Muscle of leg (tissue), 11 donors: ENCODE measurements around the gene RBM24. TPM values are rescaled to one million over a fixed set of nuclear protein-coding genes. Genes with fewer than 3 reads are reported as not detected.
A peak's percentile ranks its signal among the peaks of the same experiment; 100 is the strongest.

Experiments
- DNase-seq: peaks from one replicate; pipeline ENCODE4 v3.0.0; 2013
- H3K27ac ChIP-seq: one replicate; pipeline ENCODE4 v1.5.1; 2013; ENCODE audit warnings: mild to moderate bottlenecking, low read length, control low read depth
- H3K27me3 ChIP-seq: one replicate; pipeline ENCODE4 v1.6.1; 2013; ENCODE audit warnings: low read length; ENCODE audit not compliant: control insufficient read depth, insufficient read depth
- H3K36me3 ChIP-seq: one replicate; pipeline ENCODE4 v1.6.1; 2013; ENCODE audit warnings: low read length; ENCODE audit not compliant: control insufficient read depth, insufficient read depth
- H3K4me1 ChIP-seq: one replicate; pipeline ENCODE4 v1.6.1; 2013; ENCODE audit warnings: low read length; ENCODE audit not compliant: control insufficient read depth, insufficient read depth
- H3K4me3 ChIP-seq: one replicate; pipeline ENCODE4 v1.5.1; 2013; ENCODE audit warnings: low read length, control low read depth
- H3K9me3 ChIP-seq: replicated peaks from 2 replicates; pipeline ENCODE4 v1.6.1; 2013; ENCODE audit warnings: low read depth, low read length; ENCODE audit not compliant: control insufficient read depth
- WGBS: methylation state at CpG from one replicate; pipeline ENCODE4 v1.1.5; 2013; ENCODE audit warnings: missing lambda C conversion rate; ENCODE audit not compliant: insufficient coverage; 5-methylcytosine and 5-hydroxymethylcytosine counted together
- polyA plus RNA-seq, 8 donors: library from polyadenylated mRNA; unstranded; fragments of 120-200 nt; gene quantifications; one replicate each; pipeline versions ENCODE4 v1.2.1 to v1.2.3, GENCODE V29; 2013; ENCODE audit warnings: inconsistent platforms in 1 of 8, low replicate concordance in 1 of 8; ENCODE audit not compliant: insufficient read length in 8 of 8, insufficient read depth in 1 of 8
- total RNA-seq: library from RNA; stranded (reverse); fragments of 120-200 nt; gene quantifications from one replicate; pipeline ENCODE4 v1.2.4, GENCODE V29; 2013

RBM24 gene
- total and polyA plus RNA-seq, 9 donors: 157 to 307 (median 221) TPM

- peak; percentile 87 for DNase-seq
These were observed 540 bp upstream of the RBM24 start for GRCh38 chr6:17280552-17281090.

GRCh38 chr6:17281497-17282481 lies 628 bp downstream of the RBM24 start:
- DNase-seq: peak; percentile 69
- H3K27ac ChIP-seq: peak overlapping the region; percentile 95
- H3K9me3 ChIP-seq: no peaks in the 10 kb centered on the region
- peaks cover 12% of the 10 kb centered on the region for H3K36me3 ChIP-seq
- H3K4me1 ChIP-seq: peaks cover 10% of the 10 kb centered on the region
- H3K4me3 ChIP-seq: peak overlapping the region; percentile 83
- H3K27me3 ChIP-seq: peaks cover 11% of the 10 kb centered on the region
- WGBS: under 1% methylated on average over 75 of the region's 77 CpGs

More at GRCh38 chr6:17280552-17281090, 540 bp upstream of the RBM24 start:
- under 1% methylated on average over 48 of the region's 55 CpGs for WGBS
- Histone ChIP-seq H3K9me3 (no peaks in the 10 kb centered on the region), H3K4me1 (peaks cover 10% of the 10 kb centered on the region), H3K27me3 (peaks cover 11% of the 10 kb centered on the region), H3K27ac (peak overlapping the region; percentile 94), H3K36me3 (peaks cover 8% of the 10 kb centered on the region), H3K4me3 (peak overlapping the region; percentile 83)

GRCh38 chr6:17283074-17283473 lies 1.9 kb downstream of the RBM24 start:
- no CpG with 5 or more reads among the region's 4 CpGs for WGBS
- H3K27ac ChIP-seq: peak overlapping the region; percentile 77
- H3K36me3 ChIP-seq: peaks cover 20% of the 10 kb centered on the region
- peaks cover 10% of the 10 kb centered on the region for H3K4me1 ChIP-seq
- peak overlapping the region; percentile 83 for H3K4me3 ChIP-seq
- peaks cover 11% of the 10 kb centered on the region for H3K27me3 ChIP-seq
- no peaks in the 10 kb centered on the region for H3K9me3 ChIP-seq
- DNase-seq: no peak

GRCh38 chr6:17289630-17290061 lies 8.5 kb downstream of the RBM24 start:
- Histone ChIP-seq H3K27me3 (no peaks in the 10 kb centered on the region), H3K4me1 (peaks cover 11% of the 10 kb centered on the region), H3K27ac (peak overlapping the region; percentile 87), H3K36me3 (peaks cover 32% of the 10 kb centered on the region), H3K4me3 (peak overlapping the region; percentile 31), H3K9me3 (no peaks in the 10 kb centered on the region)
- peak; percentile 89 for DNase-seq
- 64% methylated on average over 11 of the region's 13 CpGs for WGBS

- peaks cover 11% of the 10 kb centered on the region for H3K4me1 ChIP-seq
- peak overlapping the region; percentile 31 for H3K4me3 ChIP-seq
- peak; percentile 82 for DNase-seq
These were observed 10.6 kb downstream of the RBM24 start for GRCh38 chr6:17291778-17292177.

GRCh38 chr6:17292600-17293133 lies 11.5 kb downstream of the RBM24 start:
- H3K27ac ChIP-seq: peak overlapping the region; percentile 83
- peaks cover 11% of the 10 kb centered on the region for H3K4me1 ChIP-seq
- H3K4me3 ChIP-seq: no peak overlapping the region
- H3K36me3 ChIP-seq: peaks cover 17% of the 10 kb centered on the region
- no peaks in the 10 kb centered on the region for H3K9me3 ChIP-seq
- peak; percentile 39 for DNase-seq
- no peaks in the 10 kb centered on the region for H3K27me3 ChIP-seq
- no CpG with 5 or more reads among the region's 5 CpGs for WGBS

More at GRCh38 chr6:17291778-17292177, 10.6 kb downstream of the RBM24 start:
- Histone ChIP-seq H3K9me3 (no peaks in the 10 kb centered on the region), H3K36me3 (peaks cover 21% of the 10 kb centered on the region), H3K27ac (peak overlapping the region; percentile 83), H3K27me3 (no peaks in the 10 kb centered on the region)
- WGBS: 57% methylated on average over 15 of the region's 17 CpGs

- H3K9me3 ChIP-seq: no peaks in the 10 kb centered on the region
- no peak overlapping the region for H3K4me3 ChIP-seq
- no peak overlapping the region for H3K27ac ChIP-seq
- no peak for DNase-seq
- peaks cover 11% of the 10 kb centered on the region for H3K4me1 ChIP-seq
- peaks cover 13% of the 10 kb centered on the region for H3K36me3 ChIP-seq
- no CpG with 5 or more reads among the region's 1 CpG for WGBS
- no peaks in the 10 kb centered on the region for H3K27me3 ChIP-seq
These were observed 12.2 kb downstream of the RBM24 start for GRCh38 chr6:17293395-17293794.

GRCh38 chr6:17297271-17298080 lies 16.3 kb downstream of the RBM24 start:
- no CpG with 5 or more reads among the region's 3 CpGs for WGBS
- H3K9me3 ChIP-seq: no peaks in the 10 kb centered on the region
- peaks cover 7% of the 10 kb centered on the region for H3K4me1 ChIP-seq
- H3K27ac ChIP-seq: no peak overlapping the region
- H3K36me3 ChIP-seq: peaks cover 6% of the 10 kb centered on the region
- no peaks in the 10 kb centered on the region for H3K27me3 ChIP-seq
- peak; percentile 80 for DNase-seq
- H3K4me3 ChIP-seq: no peak overlapping the region

- H3K27me3 ChIP-seq: no peaks in the 10 kb centered on the region
- H3K36me3 ChIP-seq: peaks cover 4% of the 10 kb centered on the region
- peaks cover 5% of the 10 kb centered on the region for H3K4me1 ChIP-seq
- WGBS: 33% methylated on average over 1 of the region's 1 CpG
- no peak overlapping the region for H3K4me3 ChIP-seq
- H3K27ac ChIP-seq: no peak overlapping the region
- DNase-seq: no peak
- H3K9me3 ChIP-seq: no peaks in the 10 kb centered on the region
These were observed 17.1 kb downstream of the RBM24 start for GRCh38 chr6:17298257-17298656.
